Gastroesophageal sphincter (tissue), 4 donors: ENCODE data around the gene WDR37. TPM values are rescaled to one million over a fixed set of nuclear protein-coding genes. Genes with fewer than 3 reads are reported as not detected.

Experiments
- ATAC-seq: fragments of 150-250 bp; one replicate; pipeline ENCODE4 v1.9.1; 2016; ENCODE audit warnings: mild to moderate bottlenecking, moderate library complexity
- H3K27ac ChIP-seq, 4 donors: fragments of 200-600 bp; sonication (generic) in 3 of 4; 1 replicate in 3 of 4; 2 replicates in 1 of 4; pipeline ENCODE4 v1.5.1; 2016 to 2019
- H3K27me3 ChIP-seq: fragments of 200-600 bp; sonication (generic); one replicate; pipeline ENCODE4 v1.5.1; 2019
- H3K36me3 ChIP-seq, 2 donors: fragments of 200-600 bp; sonication (generic); one replicate each; pipeline ENCODE4 v1.5.1; 2019; ENCODE audit warnings: control low read depth in 1 of 2
- H3K4me1 ChIP-seq, 3 donors: fragments of 200-600 bp; sonication (generic); 1 replicate in 2 of 3; 2 replicates in 1 of 3; pipeline ENCODE4 v1.5.1; 2016 to 2019; ENCODE audit warnings: control low read depth in 2 of 3
- H3K4me3 ChIP-seq, 2 donors: fragments of 200-600 bp; sonication (generic); one replicate each; pipeline ENCODE4 v1.5.1; 2019; ENCODE audit warnings: mild to moderate bottlenecking in 1 of 2, moderate library complexity in 1 of 2
- H3K9me3 ChIP-seq, 3 donors: fragments of 200-600 bp; sonication (generic); one replicate each; pipeline ENCODE4 v1.5.1; 2017 to 2019; ENCODE audit warnings: control low read depth in 2 of 3
- CTCF ChIP-seq, 4 experiments: fragments of 200-600 bp in 2 of 4; fragments of 450-650 bp in 2 of 4; sonication (generic) in 1 of 4; IDR thresholded peaks; one replicate each; pipeline ENCODE4 v1.5.1; 2017 to 2019; ENCODE audit warnings: antibody characterized with exemption in 4 of 4, mild to moderate bottlenecking in 2 of 4, moderate library complexity in 2 of 4
- EP300 ChIP-seq: sonication (generic); formaldehyde crosslinking; IDR thresholded peaks from one replicate; pipeline ENCODE4 v1.6.1; 2017; ENCODE audit warnings: antibody characterized with exemption, mild to moderate bottlenecking
- POLR2A ChIP-seq, 2 donors: fragments of 450-650 bp; IDR thresholded peaks; one replicate each; pipeline ENCODE4 v1.6.1; 2017; ENCODE audit warnings: antibody characterized with exemption in 2 of 2, mild to moderate bottlenecking in 2 of 2, moderate library complexity in 1 of 2
- POLR2AphosphoS5 ChIP-seq: sonication (generic); formaldehyde crosslinking; IDR thresholded peaks from one replicate; pipeline ENCODE4 v1.6.1; 2017; ENCODE audit warnings: antibody characterized with exemption
- WGBS, 2 donors: methylation state at CpG; one replicate each; pipeline ENCODE4 v1.1.5; 2018; ENCODE audit warnings: low coverage in 1 of 2; 5-methylcytosine and 5-hydroxymethylcytosine counted together
- total RNA-seq, 4 donors: library from RNA; depleted of rRNA; stranded (reverse); fragments of >200 nt; gene quantifications; one replicate each; pipeline ENCODE4 v1.1.0, GENCODE V29; 2016

WDR37 gene
- total RNA-seq, 4 donors from 2014 or later, result 11.4 to 16.7 (median 13.9) TPM

DNA sequence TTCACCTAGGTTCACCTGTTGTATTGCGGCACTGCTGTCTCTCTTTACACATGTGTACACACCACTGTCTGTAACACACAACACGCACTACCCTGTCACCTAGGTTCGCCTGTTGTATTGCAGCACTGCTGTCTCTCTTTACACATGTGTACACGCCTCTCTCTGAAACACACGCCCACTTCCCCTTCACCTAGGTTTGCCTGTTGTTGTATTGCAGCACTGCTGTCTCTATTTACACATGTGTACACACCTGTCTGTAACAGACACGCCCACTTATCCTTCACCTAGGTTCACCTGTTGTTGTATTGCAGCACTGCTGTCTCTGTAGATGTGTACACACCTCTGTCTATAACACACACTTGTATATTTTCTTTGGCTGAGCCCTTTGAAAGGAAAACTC, 51.5 kb downstream of the WDR37 start:
- no peak for TF ChIP-seq CTCF (IDR thresholded peaks at IDR 0.05)
- TF ChIP-seq POLR2A (IDR thresholded peaks at IDR 0.05), result no peak
- TF ChIP-seq EP300, result no peak
- no peak for TF ChIP-seq POLR2AphosphoS5
- ATAC-seq, result no peak
- Histone ChIP-seq H3K36me3 (peaks cover 0 to 96% of the 10 kb centered on the region in 2 donors), H3K27ac (no peak overlapping the region), H3K27me3 (no peaks in the 10 kb centered on the region), H3K9me3 (no peaks in the 10 kb centered on the region), H3K4me1 (no peaks in the 10 kb centered on the region), H3K4me3 (no peak overlapping the region)
- WGBS, 2 donors, result 87 to 88% methylated on average over 5 to 6 of the region's 6 CpGs

GRCh38 chr10:1109795-1110673, 53.8 kb downstream of the WDR37 start:
- Histone ChIP-seq H3K36me3 (peaks cover 0 to 98% of the 10 kb centered on the region in 2 donors), H3K27ac (no peak overlapping the region), H3K27me3 (no peaks in the 10 kb centered on the region), H3K4me3 (no peak overlapping the region), H3K4me1 (no peaks in the 10 kb centered on the region), H3K9me3 (no peaks in the 10 kb centered on the region)
- TF ChIP-seq POLR2AphosphoS5 (no peak), POLR2A (IDR thresholded peaks at IDR 0.05) (no peak), EP300 (no peak), CTCF (IDR thresholded peaks at IDR 0.05) (peak in 3 of 4 experiments; percentile 34 to 52 (median 41))
- 36 to 71% methylated on average over 7 to 17 of the region's 32 CpGs for WGBS, 2 donors
- ATAC-seq, result peak; percentile 49

- TF ChIP-seq POLR2AphosphoS5 (no peak), EP300 (no peak)
- Histone ChIP-seq H3K9me3 (no peaks in the 10 kb centered on the region), H3K27ac (no peak overlapping the region), H3K4me3 (no peak overlapping the region), H3K36me3 (peaks cover 0 to 96% of the 10 kb centered on the region in 2 donors), H3K27me3 (no peaks in the 10 kb centered on the region), H3K4me1 (no peaks in the 10 kb centered on the region)
- WGBS, 2 donors, result 43% methylated on average over 2 of the region's 12 CpGs; no CpG with 5 or more reads in 1 of the 2 donors
- no peak for ATAC-seq
Observed at GRCh38 chr10:1110674-1111119, 54.5 kb downstream of the WDR37 start.

DNA sequence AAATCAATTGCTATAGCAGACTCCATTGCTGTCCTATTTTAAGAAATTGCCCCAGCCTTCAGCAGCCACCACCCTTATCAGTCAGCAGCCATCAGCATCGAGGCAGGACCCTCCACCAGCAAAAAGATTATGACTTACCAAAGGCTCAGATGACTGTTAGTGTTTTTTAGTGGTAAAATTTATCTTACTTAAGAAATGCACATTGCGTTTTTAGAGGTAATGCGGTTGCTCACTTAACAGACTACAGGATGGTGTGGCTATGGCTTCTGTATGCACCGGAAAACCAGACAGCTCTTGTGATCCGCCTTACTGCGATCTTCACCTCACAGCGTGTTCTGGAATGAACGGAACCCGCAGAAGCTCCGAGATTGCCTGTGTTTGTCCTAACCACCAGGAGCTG, 58.1 kb downstream of the WDR37 start:
- Histone ChIP-seq H3K27ac (no peak overlapping the region), H3K36me3 (peaks cover 0 to 94% of the 10 kb centered on the region in 2 donors)
- WGBS, 2 donors, result 82 to 87% methylated on average over 7 to 10 of the region's 10 CpGs

More for the DNA sequence above, 58.1 kb downstream of the WDR37 start:
- Histone ChIP-seq H3K9me3 (no peaks in the 10 kb centered on the region), H3K4me3 (no peak overlapping the region), H3K4me1 (no peaks in the 10 kb centered on the region), H3K27me3 (no peaks in the 10 kb centered on the region)
- TF ChIP-seq POLR2A (IDR thresholded peaks at IDR 0.05) (no peak), EP300 (no peak), POLR2AphosphoS5 (no peak), CTCF (IDR thresholded peaks at IDR 0.05) (no peak)
- no peak for ATAC-seq
